ENCODE results near the gene LRFN5. TPM values are rescaled to one million over a fixed set of nuclear protein-coding genes. Genes with fewer than 3 reads are reported as not detected.
A peak's percentile ranks its signal among the peaks of the same experiment; 100 is the strongest.

Gene LRFN5
- total and polyA plus RNA-seq, 2 experiments from 2014 or later, result 0.54 TPM

DNA sequence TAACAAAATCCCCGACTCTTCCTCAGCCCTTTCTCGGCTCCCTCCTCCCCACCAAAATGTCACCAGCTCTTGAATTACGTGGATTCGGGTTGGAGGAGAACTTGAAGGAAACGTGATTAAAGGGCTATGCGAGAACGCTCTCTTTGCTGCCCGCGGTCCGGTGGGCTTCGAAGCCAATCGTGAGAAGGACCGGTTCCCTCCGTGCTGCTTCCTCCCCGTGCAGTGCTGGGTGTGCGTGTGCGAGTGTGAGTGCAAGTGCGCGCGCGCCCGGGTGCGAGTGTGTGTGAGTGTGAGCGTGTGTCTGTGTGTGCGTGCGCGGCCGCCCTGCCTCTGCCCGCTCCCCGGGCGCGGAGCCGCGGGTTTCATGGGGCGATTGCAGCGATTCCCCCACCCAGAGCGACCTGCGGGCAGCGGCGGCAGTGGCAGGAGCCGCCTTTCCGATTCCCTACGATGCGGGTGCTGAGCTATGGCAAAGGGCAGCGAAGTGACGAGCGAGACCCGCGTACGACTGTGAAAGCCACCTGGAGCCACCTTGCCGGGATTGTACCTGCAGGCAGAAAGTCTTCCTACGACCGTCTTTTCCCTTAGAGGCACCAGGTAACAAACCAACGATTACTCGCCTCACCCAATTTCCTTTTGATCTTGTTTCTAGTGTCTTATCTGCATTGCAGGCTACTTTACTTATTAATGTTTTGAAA lies 1.4 kb downstream of the LRFN5 start:
- Histone ChIP-seq H3K4me3 (peak overlapping the region; percentile 80), H3K36me3 (ENCODE audit: low read depth) (no peaks in the 10 kb centered on the region)
- peak; percentile 45 for DNase-seq

DNA sequence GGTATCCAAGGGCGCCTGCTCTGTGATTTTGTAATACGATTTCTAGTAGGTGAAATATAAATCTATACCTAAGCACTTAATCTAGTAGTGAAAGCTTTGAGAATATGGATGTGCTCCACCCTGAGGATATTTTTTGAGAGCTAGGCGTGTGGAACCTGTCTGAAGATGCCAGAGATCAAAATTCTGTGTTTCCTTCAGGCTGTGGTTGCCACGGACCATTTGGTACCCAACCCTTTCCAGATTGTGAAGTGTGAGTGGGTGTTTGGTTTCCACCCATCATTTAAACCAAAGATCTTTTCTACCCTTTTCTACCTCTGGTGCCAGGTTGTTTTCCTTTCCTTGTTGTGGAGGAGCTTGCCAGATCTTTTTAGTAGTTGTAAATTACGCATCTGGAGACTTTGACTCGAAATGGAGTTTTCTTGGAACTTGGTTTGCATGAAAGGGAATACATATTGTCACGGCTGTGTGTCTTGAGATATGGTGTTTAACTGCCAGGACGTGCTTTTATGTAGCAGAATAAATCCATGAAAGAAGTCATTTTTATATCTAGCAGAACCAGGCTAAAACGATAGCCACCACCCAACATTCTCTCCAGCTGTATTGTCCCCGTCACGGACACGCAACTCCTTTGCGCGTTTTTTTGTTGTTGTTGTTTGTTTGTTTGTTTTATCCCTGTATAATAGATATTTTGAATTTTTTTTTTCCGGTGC lies 2.2 kb downstream of the LRFN5 start:
- Histone ChIP-seq H2AFZ (0 out of 2 replicates have a peak overlapping the region, but pooled peaks have one; percentile 76), H3F3A (ENCODE audit: insufficient read depth) (no peaks in the 10 kb centered on the region), H3K27me3 (replicated peaks; ENCODE audit: insufficient read depth) (peaks cover 11% of the 10 kb centered on the region; the same call in 1 of the 2 replicates), H3K4me2 (ENCODE audit: unreplicated experiment) (peak overlapping the region; percentile 91), H3K4me1 (ENCODE audit: insufficient read depth) (peaks cover 8% of the 10 kb centered on the region; the same call in 1 of the 2 replicates), H3K79me2 (ENCODE audit: insufficient read depth) (no peaks in the 10 kb centered on the region), H3K27ac (no peak overlapping the region), H3K9me2 (ENCODE audit: insufficient read depth) (no peaks in the 10 kb centered on the region), H3K9ac (no peak overlapping the region), H3K36me3 (ENCODE audit: low read depth) (no peaks in the 10 kb centered on the region), H4K20me1 (ENCODE audit: insufficient read depth) (no peaks in the 10 kb centered on the region), H3K4me3 (peak overlapping the region; percentile 80), H3K9me3 (ENCODE audit: low read depth) (no peaks in the 10 kb centered on the region)
- peak; percentile 14 for DNase-seq
- TF ChIP-seq EZH2 (IDR thresholded peaks at IDR 0.05; ENCODE audit: insufficient read depth, poor library complexity, severe bottlenecking) (no peak), EZH2phosphoT487 (IDR thresholded peaks at IDR 0.05; ENCODE audit: insufficient read depth, low read depth) (no peak)
- in situ Hi-C loops (cut with MboI), result no loop called here
- WGBS, 2 experiments (ENCODE audit: low coverage in 1 of 2, low lambda C conversion rate in 2 of 2, missing lambda C conversion rate in 2 of 2), result 7% methylated on average over 15 of the region's 15 CpGs

More for the DNA sequence above, 1.4 kb downstream of the LRFN5 start:
- H3K4me2 ChIP-seq (ENCODE audit: unreplicated experiment), result peak overlapping the region; percentile 91
- peak overlapping the region; percentile 76; the same call in 1 of the 2 replicates for H3K9ac ChIP-seq
- no peaks in the 10 kb centered on the region for H4K20me1 ChIP-seq (ENCODE audit: insufficient read depth)
- no peaks in the 10 kb centered on the region for H3K9me3 ChIP-seq (ENCODE audit: low read depth)
- 0 to 2% methylated on average over 50 to 55 of the region's 55 CpGs for WGBS, 2 experiments (ENCODE audit: low coverage in 1 of 2, low lambda C conversion rate in 2 of 2, missing lambda C conversion rate in 2 of 2)
- no peaks in the 10 kb centered on the region for H3F3A ChIP-seq (ENCODE audit: insufficient read depth)
- H3K9me2 ChIP-seq (ENCODE audit: insufficient read depth), result no peaks in the 10 kb centered on the region
- H3K4me1 ChIP-seq (ENCODE audit: insufficient read depth), result peaks cover 16% of the 10 kb centered on the region; the same call in 1 of the 2 replicates
- H3K27me3 ChIP-seq (replicated peaks; ENCODE audit: insufficient read depth), result peaks cover 11% of the 10 kb centered on the region; the same call in 1 of the 2 replicates
- TF ChIP-seq EZH2phosphoT487 (IDR thresholded peaks at IDR 0.05; ENCODE audit: insufficient read depth, low read depth) (no peak), EZH2 (IDR thresholded peaks at IDR 0.05; ENCODE audit: insufficient read depth, poor library complexity, severe bottlenecking) (peak; percentile 39)
- H2AFZ ChIP-seq, result peak overlapping the region; percentile 98
- no peaks in the 10 kb centered on the region for H3K79me2 ChIP-seq (ENCODE audit: insufficient read depth)
- in situ Hi-C loops (cut with MboI), result no loop called here
- no peak overlapping the region for H3K27ac ChIP-seq

DNA sequence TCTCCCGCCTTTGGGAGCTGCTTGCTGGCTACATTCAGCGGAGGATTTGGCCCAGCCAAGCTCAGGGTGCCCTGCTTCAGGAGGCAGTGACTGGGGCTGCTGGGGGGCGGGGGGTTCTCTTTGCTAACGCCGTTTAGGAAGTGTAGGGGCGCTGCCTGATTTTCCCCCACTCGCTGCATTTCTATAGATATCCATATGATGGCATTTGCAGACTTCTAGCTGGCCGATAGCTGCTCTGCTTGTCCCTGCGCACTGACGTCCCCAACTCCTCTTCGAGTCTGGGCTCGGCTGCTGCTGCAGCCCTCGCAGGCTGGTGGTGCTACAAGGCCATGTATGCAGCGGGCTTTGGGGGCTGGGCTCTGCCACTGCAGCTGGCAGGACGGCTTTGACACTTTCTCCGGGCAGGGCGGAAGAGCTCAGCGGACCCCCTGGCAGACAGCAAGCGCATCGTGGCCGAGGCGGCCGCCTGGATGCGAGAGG lies 3.1 kb downstream of the LRFN5 start:
- in situ Hi-C loops (cut with MboI), result no loop called here
- Histone ChIP-seq H3K9ac (no peak overlapping the region), H3K4me3 (peak overlapping the region; percentile 80), H3K36me3 (ENCODE audit: low read depth) (no peaks in the 10 kb centered on the region), H3K79me2 (ENCODE audit: insufficient read depth) (no peaks in the 10 kb centered on the region), H2AFZ (peak overlapping the region; percentile 76), H3K4me1 (ENCODE audit: insufficient read depth) (0 out of 2 replicates have a peak, but pooled peaks cover 6% of the 10 kb centered on the region), H3K27me3 (replicated peaks; ENCODE audit: insufficient read depth) (peaks cover 11% of the 10 kb centered on the region; the same call in 1 of the 2 replicates), H3K4me2 (ENCODE audit: unreplicated experiment) (peak overlapping the region; percentile 91), H3K9me3 (ENCODE audit: low read depth) (no peaks in the 10 kb centered on the region), H3K27ac (no peak overlapping the region), H4K20me1 (ENCODE audit: insufficient read depth) (no peaks in the 10 kb centered on the region), H3K9me2 (ENCODE audit: insufficient read depth) (no peaks in the 10 kb centered on the region), H3F3A (ENCODE audit: insufficient read depth) (no peaks in the 10 kb centered on the region)
- peak; percentile 80 for DNase-seq
- TF ChIP-seq EZH2 (IDR thresholded peaks at IDR 0.05; ENCODE audit: insufficient read depth, poor library complexity, severe bottlenecking) (peak; percentile 4), EZH2phosphoT487 (IDR thresholded peaks at IDR 0.05; ENCODE audit: insufficient read depth, low read depth) (no peak)
- WGBS, 2 experiments (ENCODE audit: low coverage in 1 of 2, low lambda C conversion rate in 2 of 2, missing lambda C conversion rate in 2 of 2), result 2 to 3% methylated on average over 23 to 24 of the region's 24 CpGs

DNA sequence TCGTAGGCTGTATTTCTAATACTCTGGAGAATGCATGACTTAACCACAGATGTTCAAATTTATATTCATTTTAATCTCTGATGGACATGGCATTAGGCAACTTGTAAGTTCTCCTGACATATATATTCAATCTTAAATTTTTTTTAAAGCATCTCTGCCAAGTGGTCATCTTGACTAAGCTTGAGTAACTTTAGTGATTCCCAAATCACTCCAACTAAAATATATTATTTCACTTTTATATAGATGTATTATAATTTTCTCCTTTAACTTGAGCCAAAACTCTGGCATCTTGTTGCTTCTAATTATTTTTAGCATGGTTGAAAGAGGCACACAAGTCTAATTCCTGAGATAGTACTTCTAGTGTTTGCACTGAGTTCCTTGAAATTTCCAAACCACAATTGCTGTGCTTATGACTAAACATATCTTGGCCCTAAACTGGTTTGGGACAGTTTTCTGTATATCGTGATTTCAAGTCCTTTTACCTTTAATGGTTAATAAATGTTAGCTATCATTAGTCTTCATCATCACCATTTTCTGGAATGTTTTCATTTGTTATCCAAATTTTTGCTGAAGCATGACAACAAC lies 8.4 kb downstream of the LRFN5 start:
- H3K9me3 ChIP-seq (ENCODE audit: low read depth), result no peaks in the 10 kb centered on the region
- no peak overlapping the region for H3K27ac ChIP-seq
- H4K20me1 ChIP-seq (ENCODE audit: insufficient read depth), result no peaks in the 10 kb centered on the region
- H2AFZ ChIP-seq, result no peak overlapping the region
- H3K4me3 ChIP-seq, result no peak overlapping the region
- H3K9me2 ChIP-seq (ENCODE audit: insufficient read depth), result no peaks in the 10 kb centered on the region
- no peaks in the 10 kb centered on the region for H3K36me3 ChIP-seq (ENCODE audit: low read depth)
- in situ Hi-C loops (cut with MboI), result no loop called here
- no peaks in the 10 kb centered on the region for H3K4me1 ChIP-seq (ENCODE audit: insufficient read depth)
- WGBS, 2 experiments (ENCODE audit: low coverage in 1 of 2, low lambda C conversion rate in 2 of 2, missing lambda C conversion rate in 2 of 2), result 57 to 69% methylated on average over 2 of the region's 2 CpGs
- TF ChIP-seq EZH2 (IDR thresholded peaks at IDR 0.05; ENCODE audit: insufficient read depth, poor library complexity, severe bottlenecking) (no peak), EZH2phosphoT487 (IDR thresholded peaks at IDR 0.05; ENCODE audit: insufficient read depth, low read depth) (no peak)
- peak; percentile 22 for DNase-seq
- H3F3A ChIP-seq (ENCODE audit: insufficient read depth), result no peaks in the 10 kb centered on the region
- H3K27me3 ChIP-seq (replicated peaks; ENCODE audit: insufficient read depth), result no peaks in the 10 kb centered on the region
- H3K9ac ChIP-seq, result no peak overlapping the region
- no peaks in the 10 kb centered on the region for H3K79me2 ChIP-seq (ENCODE audit: insufficient read depth)
- H3K4me2 ChIP-seq (ENCODE audit: unreplicated experiment), result no peak overlapping the region
